Measurements from ENCODE around the gene COL5A3.
A peak's percentile ranks its signal among the peaks of the same experiment; 100 is the strongest.
"Not testable (repeated sequence)": the region's sequence is repeated elsewhere in the genome, so short reads cannot be mapped to it uniquely, and the experiment has no call there.

Gene COL5A3

DNA sequence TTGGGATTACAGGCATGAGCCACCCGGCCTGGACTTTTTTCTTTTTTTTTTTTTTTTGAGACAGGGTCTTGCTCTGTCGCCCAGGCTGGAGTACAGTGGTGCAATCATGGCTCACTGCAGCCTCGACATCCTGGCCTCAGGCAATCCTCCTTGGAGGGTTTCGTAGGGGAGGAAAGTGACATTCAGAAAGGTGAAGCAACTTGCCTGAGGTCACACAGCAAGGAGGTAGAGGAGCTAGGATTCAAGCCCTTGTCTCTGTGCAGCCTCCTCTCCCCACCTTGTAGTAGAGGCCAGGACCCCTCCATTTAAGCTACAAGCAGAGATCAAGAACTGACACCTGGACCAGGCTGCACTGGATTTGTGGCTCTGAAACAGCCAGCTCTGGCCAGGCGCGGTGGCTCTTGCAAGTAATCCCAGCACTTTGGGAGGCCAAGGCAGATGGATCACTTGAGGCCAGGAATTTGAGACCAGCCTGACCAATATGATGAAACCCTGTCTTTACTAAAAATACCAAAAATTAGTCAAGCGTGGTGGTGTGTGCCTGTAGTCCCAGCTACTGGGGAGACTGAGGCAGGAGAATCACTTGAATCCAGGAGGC, 63.7 kb downstream of the COL5A3 start:
- H3K36me3 Mint-ChIP-seq (ENCODE audit: low read depth); H3K4me1 Mint-ChIP-seq (ENCODE audit: low read depth); H3K4me3 Mint-ChIP-seq; H3K9me3 Mint-ChIP-seq; H3K27ac Mint-ChIP-seq: not testable (repeated sequence)
- peaks cover 10% of the 10 kb centered on the region for H3K27me3 Mint-ChIP-seq (ENCODE audit: low read depth)

- Mint-ChIP-seq H3K27ac (no peak overlapping the region), H3K9me3 (peaks cover 3% of the 10 kb centered on the region), H3K4me1 (ENCODE audit: low read depth) (no peaks in the 10 kb centered on the region), H3K36me3 (ENCODE audit: low read depth) (no peaks in the 10 kb centered on the region), H3K27me3 (ENCODE audit: low read depth) (peaks cover 14% of the 10 kb centered on the region), H3K4me3 (no peak overlapping the region)
These were observed 64.9 kb downstream of the COL5A3 start for GRCh38 chr19:9945319-9945966.

DNA sequence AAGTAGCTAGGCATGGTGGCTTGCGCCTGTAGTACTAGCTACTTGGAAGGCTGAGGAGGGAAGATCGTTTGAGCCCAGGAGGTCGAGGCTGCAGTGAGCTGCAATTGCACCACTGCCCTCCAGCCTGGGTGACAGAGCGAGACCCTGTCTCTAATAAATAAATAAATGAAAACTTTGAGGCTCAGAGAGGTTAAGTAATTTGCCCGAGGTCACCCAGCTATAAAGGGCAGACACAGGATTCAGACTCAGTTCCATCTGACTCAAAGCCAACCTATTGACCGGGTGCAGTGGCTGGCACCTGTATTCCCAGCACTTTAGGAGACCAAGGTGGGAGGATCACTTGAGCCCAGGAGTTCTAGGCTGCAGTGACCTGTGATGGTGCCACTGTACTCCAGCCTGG, 66.6 kb downstream of the COL5A3 start:
- no peak overlapping the region for H3K4me3 Mint-ChIP-seq
- no peaks in the 10 kb centered on the region for H3K4me1 Mint-ChIP-seq (ENCODE audit: low read depth)
- no peaks in the 10 kb centered on the region for H3K36me3 Mint-ChIP-seq (ENCODE audit: low read depth)
- H3K9me3 Mint-ChIP-seq = peaks cover 3% of the 10 kb centered on the region
- H3K27ac Mint-ChIP-seq = no peak overlapping the region
- H3K27me3 Mint-ChIP-seq (ENCODE audit: low read depth) = peaks cover 20% of the 10 kb centered on the region

DNA sequence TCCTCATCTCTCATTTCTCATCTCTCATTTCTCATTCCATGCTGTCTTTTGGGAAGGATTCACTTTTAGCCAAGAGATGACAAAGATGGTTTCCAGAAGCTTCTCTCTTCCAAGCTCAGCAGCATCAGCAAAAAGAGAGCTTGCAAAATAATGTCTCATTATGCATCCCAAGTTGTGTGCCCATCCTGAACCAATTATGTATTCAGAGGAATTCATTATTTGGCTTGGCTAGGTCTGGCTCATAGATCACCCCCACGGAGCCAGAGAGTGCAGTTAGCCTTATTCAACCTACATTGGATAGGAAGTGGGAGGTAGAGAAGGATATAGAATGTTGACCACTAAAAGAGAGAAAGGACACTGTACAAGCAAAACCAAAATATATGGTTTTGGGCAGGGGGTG, 68.6 kb downstream of the COL5A3 start:
- Mint-ChIP-seq H3K36me3 (ENCODE audit: low read depth) (no peaks in the 10 kb centered on the region), H3K27ac (no peak overlapping the region)

DNA sequence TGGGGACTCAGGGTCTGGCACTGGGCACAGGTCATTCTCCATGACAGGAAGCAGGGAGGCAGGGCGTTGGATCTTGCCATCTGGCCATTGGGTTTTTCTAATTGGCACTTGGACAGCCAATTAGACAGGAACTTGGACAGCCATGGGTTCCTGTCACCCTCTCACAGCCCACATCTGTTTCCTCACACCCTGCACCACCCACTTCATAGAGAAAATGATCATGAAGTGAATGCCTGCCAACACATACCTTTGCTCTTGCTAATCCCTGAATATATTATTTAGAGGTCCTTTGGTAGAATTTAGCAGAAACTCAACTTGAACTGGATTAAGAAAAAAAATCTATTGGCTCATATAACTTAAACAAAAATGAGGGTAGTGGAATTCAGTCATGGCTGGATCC, 69.1 kb downstream of the COL5A3 start:
- Mint-ChIP-seq H3K4me1 (ENCODE audit: low read depth) (peaks cover 3% of the 10 kb centered on the region), H3K27ac (no peak overlapping the region), H3K4me3 (no peak overlapping the region), H3K27me3 (ENCODE audit: low read depth) (peaks cover 34% of the 10 kb centered on the region), H3K36me3 (ENCODE audit: low read depth) (no peaks in the 10 kb centered on the region), H3K9me3 (peaks cover 3% of the 10 kb centered on the region)

More for the DNA sequence above, 68.6 kb downstream of the COL5A3 start:
- peaks cover 32% of the 10 kb centered on the region for H3K27me3 Mint-ChIP-seq (ENCODE audit: low read depth)
- H3K4me3 Mint-ChIP-seq = no peak overlapping the region
- peaks cover 3% of the 10 kb centered on the region for H3K4me1 Mint-ChIP-seq (ENCODE audit: low read depth)
- peaks cover 3% of the 10 kb centered on the region for H3K9me3 Mint-ChIP-seq

DNA sequence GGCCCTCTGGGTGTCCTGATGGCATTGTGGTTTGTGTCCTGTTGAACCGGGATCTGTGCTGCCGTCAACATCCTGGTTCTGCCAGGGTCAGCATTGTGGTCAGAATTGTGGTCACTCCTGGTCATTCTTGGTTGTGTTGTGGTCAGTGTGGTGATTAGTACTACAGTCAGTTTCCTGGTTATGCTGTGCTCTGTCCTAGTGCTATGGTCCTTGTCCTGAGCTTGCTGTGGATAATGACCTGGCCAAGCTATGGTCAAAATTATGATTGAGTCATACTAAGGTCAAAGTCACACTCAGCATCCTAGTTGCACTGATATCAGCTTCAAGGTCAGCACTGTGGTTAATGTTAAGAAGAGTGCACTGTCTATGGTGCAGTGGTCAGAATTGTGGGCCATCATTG, 69.5 kb downstream of the COL5A3 start:
- Mint-ChIP-seq H3K36me3 (ENCODE audit: low read depth) (no peaks in the 10 kb centered on the region), H3K27me3 (ENCODE audit: low read depth) (peaks cover 34% of the 10 kb centered on the region), H3K27ac (no peak overlapping the region), H3K9me3 (peaks cover 3% of the 10 kb centered on the region), H3K4me1 (ENCODE audit: low read depth) (peaks cover 3% of the 10 kb centered on the region), H3K4me3 (no peak overlapping the region)

DNA sequence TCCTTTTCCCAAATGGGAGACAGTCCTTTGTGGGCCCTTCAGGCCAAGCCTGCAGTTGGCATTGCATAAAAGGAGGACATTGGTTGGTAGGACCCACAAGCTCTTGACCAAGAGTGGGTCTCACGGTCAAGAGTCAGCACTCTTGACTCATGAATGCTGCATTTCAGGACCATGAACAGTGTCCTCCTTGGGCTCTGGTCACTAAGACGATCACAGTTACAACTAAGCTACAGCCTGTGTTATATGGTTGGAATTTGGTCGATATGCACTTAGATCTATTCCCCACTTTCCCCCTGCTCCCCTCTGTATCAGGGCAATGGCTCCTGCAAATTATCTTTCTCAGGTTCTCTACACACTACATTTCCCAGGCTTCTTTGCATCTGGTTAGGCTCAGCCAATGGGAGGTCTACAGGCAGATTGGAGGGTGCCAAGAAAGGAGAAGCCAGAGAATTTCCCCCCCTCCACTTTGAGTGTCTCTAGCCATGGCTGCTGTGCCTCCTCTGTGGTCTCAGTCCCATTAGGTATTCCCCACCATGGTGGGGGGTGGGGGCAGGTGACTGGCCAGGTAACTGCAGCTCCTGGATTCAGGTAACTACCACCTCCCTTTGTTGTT, 70.9 kb downstream of the COL5A3 start:
- no peak overlapping the region for H3K27ac Mint-ChIP-seq
- H3K36me3 Mint-ChIP-seq (ENCODE audit: low read depth) = peaks cover 1% of the 10 kb centered on the region
- H3K9me3 Mint-ChIP-seq = peaks cover 3% of the 10 kb centered on the region
- no peak overlapping the region for H3K4me3 Mint-ChIP-seq
- peaks cover 6% of the 10 kb centered on the region for H3K4me1 Mint-ChIP-seq (ENCODE audit: low read depth)
- H3K27me3 Mint-ChIP-seq (ENCODE audit: low read depth) = peaks cover 44% of the 10 kb centered on the region

DNA sequence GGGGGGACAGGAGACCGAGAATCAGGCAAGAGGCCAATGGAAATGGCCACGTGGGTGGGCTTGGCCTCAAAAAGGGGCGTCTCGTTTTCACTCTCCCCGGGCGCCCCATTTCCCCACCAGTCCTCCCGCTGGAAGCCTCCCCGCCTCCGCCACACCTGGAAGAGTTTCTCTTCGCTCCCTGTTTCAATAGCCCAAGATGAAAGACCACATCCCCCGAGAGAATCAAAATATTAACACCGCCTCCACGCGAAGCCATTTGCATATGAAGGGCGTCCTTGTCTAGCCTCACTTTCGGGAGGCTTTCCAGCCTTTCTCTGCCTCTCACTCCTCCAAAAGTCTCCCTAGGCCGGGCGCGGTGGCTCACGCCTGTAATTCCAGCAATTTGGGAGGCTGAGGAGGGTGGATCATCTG, 73.3 kb downstream of the COL5A3 start:
- Mint-ChIP-seq H3K4me1 (ENCODE audit: low read depth) (peaks cover 6% of the 10 kb centered on the region), H3K27ac (no peak overlapping the region), H3K27me3 (ENCODE audit: low read depth) (peaks cover 51% of the 10 kb centered on the region), H3K36me3 (ENCODE audit: low read depth) (peaks cover 1% of the 10 kb centered on the region), H3K4me3 (peak overlapping the region; percentile 3), H3K9me3 (no peaks in the 10 kb centered on the region)

GRCh38 chr19:9936326-9937000, 73.8 kb downstream of the COL5A3 start, which contains the start of gene OLFM2:
Gene OLFM2, minus strand, starts transcription at chr19:9936515. Its CDS starts 149 bp downstream, at chr19:9936366.
- Mint-ChIP-seq H3K27ac (no peak within 1 kb of the TSS), H3K36me3 (ENCODE audit: low read depth) (peaks cover 1% of the 10 kb centered on the region), H3K27me3 (ENCODE audit: low read depth) (peaks cover 51% of the 10 kb centered on the region), H3K9me3 (no peaks in the 10 kb centered on the region), H3K4me3 (peak within 1 kb of the TSS; percentile 47), H3K4me1 (ENCODE audit: low read depth) (peaks cover 6% of the 10 kb centered on the region)

DNA sequence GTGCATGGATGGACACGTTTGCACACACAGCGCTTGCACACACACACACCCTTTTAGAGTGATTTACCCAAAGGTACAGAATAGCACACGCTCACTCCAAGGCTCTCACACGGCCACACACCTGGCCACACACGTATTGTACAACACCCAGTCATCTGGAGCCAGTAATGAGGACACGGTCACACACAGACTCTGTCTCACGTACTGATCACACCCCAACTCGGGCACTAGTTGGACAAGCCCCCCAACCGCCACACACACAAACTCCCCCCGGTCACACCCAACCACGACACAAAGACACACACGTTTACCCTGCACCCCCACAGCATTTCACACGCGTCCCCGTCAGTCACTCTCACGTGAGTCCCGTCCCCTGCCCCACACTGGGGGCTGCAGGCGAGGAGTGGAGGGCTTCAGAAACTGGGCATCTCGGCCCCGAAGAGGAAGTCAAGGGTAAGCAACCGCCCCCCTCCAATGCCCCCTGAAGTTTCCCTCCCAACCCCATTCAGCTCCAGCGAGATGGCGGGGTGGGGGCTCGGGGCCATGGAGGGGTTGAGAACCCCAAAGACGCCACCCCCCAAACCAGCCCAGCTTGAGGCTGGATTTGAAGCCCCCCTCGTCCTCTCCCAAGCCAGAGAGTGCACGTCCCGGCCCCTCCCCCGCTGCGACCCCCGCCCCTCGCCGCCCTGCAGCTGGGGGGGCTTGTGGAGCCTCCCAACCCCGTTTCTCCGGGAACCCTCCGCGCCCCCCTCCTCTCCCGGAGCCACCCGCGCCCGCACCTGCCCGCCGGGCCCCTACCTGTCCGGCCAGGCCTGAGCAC, 74.6 kb downstream of the COL5A3 start:
- H3K27me3 Mint-ChIP-seq (ENCODE audit: low read depth) = peaks cover 48% of the 10 kb centered on the region
- peaks cover 10% of the 10 kb centered on the region for H3K4me1 Mint-ChIP-seq (ENCODE audit: low read depth)
- H3K4me3 Mint-ChIP-seq = peak overlapping the region; percentile 47
- peaks cover 1% of the 10 kb centered on the region for H3K36me3 Mint-ChIP-seq (ENCODE audit: low read depth)
- no peak overlapping the region for H3K27ac Mint-ChIP-seq
- no peaks in the 10 kb centered on the region for H3K9me3 Mint-ChIP-seq

GRCh38 chr19:9934132-9934950, 76.0 kb downstream of the COL5A3 start:
- Mint-ChIP-seq H3K27me3 (ENCODE audit: low read depth) (peaks cover 43% of the 10 kb centered on the region), H3K4me3 (no peak overlapping the region), H3K27ac (no peak overlapping the region), H3K4me1 (ENCODE audit: low read depth) (peaks cover 10% of the 10 kb centered on the region), H3K9me3 (no peaks in the 10 kb centered on the region), H3K36me3 (ENCODE audit: low read depth) (peaks cover 1% of the 10 kb centered on the region)

DNA sequence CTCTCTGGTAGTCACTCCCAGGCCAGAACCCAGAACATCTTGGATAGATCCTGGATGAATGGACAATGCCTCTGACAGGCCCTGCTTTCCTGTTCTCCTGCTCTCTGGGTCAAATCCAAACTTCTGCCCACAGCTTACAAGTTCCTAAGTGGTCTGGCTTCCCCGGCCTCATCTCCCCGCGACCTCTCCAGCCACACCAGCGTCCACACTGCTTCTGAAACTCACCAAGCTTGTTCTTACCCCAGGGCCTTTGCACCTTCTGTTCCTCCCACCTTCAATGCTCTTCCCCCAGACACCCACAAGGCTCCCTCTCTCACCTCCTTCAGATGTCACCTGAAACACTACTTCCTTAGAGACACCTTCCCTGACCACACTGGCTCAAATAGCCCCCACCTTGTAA, 77.5 kb downstream of the COL5A3 start:
- Mint-ChIP-seq H3K4me3 (no peak overlapping the region), H3K9me3 (no peaks in the 10 kb centered on the region), H3K36me3 (ENCODE audit: low read depth) (peaks cover 1% of the 10 kb centered on the region), H3K27me3 (ENCODE audit: low read depth) (peaks cover 41% of the 10 kb centered on the region), H3K27ac (no peak overlapping the region), H3K4me1 (ENCODE audit: low read depth) (peaks cover 10% of the 10 kb centered on the region)

GRCh38 chr19:9931629-9932028, 78.7 kb downstream of the COL5A3 start:
- Mint-ChIP-seq H3K27ac (no peak overlapping the region), H3K4me1 (ENCODE audit: low read depth) (peaks cover 6% of the 10 kb centered on the region), H3K9me3 (no peaks in the 10 kb centered on the region), H3K27me3 (ENCODE audit: low read depth) (peaks cover 29% of the 10 kb centered on the region), H3K36me3 (ENCODE audit: low read depth) (peaks cover 1% of the 10 kb centered on the region), H3K4me3 (no peak overlapping the region)
